Neural cell (in vitro differentiated cells): Measurements from ENCODE around the gene PDE7B. TPM values are rescaled to one million over a fixed set of nuclear protein-coding genes. Genes with fewer than 3 reads are reported as not detected.

ENCODE experiments used
- H2AFZ ChIP-seq: fragments of 200-600, 300-800 bp; sonication (generic), shearing (Covaris generic); 2 replicates; pipeline ENCODE4 v1.6.0; 2014; ENCODE audit warnings: low read depth, mild to moderate bottlenecking, antibody characterized with exemption, low read length, moderate library complexity
- H3F3A ChIP-seq: fragments of 200-600 bp; shearing (Covaris generic); 2 replicates; pipeline ENCODE4 v1.6.1; 2016; ENCODE audit warnings: mild to moderate bottlenecking, moderate library complexity, mixed read lengths, antibody characterized with exemption, low read length; ENCODE audit not compliant: insufficient read depth, poor library complexity, severe bottlenecking
- H3K27ac ChIP-seq: fragments of 200-600, 300-800 bp; sonication (generic), shearing (Covaris generic); 2 replicates; pipeline ENCODE4 v1.5.1; 2014; ENCODE audit warnings: mild to moderate bottlenecking, low read length, moderate library complexity
- H3K27me3 ChIP-seq: fragments of 300-800, 200-600 bp; sonication (generic), shearing (Covaris generic); 2 replicates; pipeline ENCODE4 v1.6.0; 2014; ENCODE audit warnings: mild to moderate bottlenecking, low read depth, low read length, moderate library complexity; ENCODE audit not compliant: insufficient read depth
- H3K36me3 ChIP-seq: fragments of 300-800, 200-600 bp; sonication (generic), shearing (Covaris generic); 2 replicates; pipeline ENCODE4 v1.5.1; 2014; ENCODE audit warnings: mild to moderate bottlenecking, antibody characterized with exemption, low read length, moderate library complexity; ENCODE audit not compliant: insufficient read depth
- H3K4me2 ChIP-seq: fragments of 300-800, 200-600 bp; sonication (generic), shearing (Covaris generic); 2 replicates; pipeline ENCODE4 v1.6.0; 2014; ENCODE audit warnings: mild to moderate bottlenecking, low read length
- H3K4me3 ChIP-seq: fragments of 300-800, 200-600 bp; sonication (generic), shearing (Covaris generic); 2 replicates; pipeline ENCODE4 v1.5.1; 2014; ENCODE audit warnings: mild to moderate bottlenecking, low read length, moderate library complexity
- H3K79me2 ChIP-seq: fragments of 200-600 bp; shearing (Covaris generic); replicated peaks from 2 replicates; pipeline ENCODE4 v1.6.0; 2014; ENCODE audit warnings: mild to moderate bottlenecking, low read length, moderate library complexity; ENCODE audit not compliant: insufficient read depth
- H3K9ac ChIP-seq: fragments of 300-800, 200-600 bp; sonication (generic), shearing (Covaris generic); 2 replicates; pipeline ENCODE4 v1.6.1; 2016; ENCODE audit warnings: mild to moderate bottlenecking, low read length, mixed read lengths
- H3K9me2 ChIP-seq: fragments of 200-600 bp; shearing (Covaris generic); 2 replicates; pipeline ENCODE4 v1.6.1; 2016; ENCODE audit warnings: mild to moderate bottlenecking, low read length, mixed read lengths; ENCODE audit not compliant: insufficient read depth
- H3K9me3 ChIP-seq: fragments of 200-600, 300-800 bp; sonication (generic), shearing (Covaris generic); 2 replicates; pipeline ENCODE4 v1.6.1; 2016; ENCODE audit warnings: mild to moderate bottlenecking, mixed run types, low read length, moderate library complexity, mixed read lengths
- H4K20me1 ChIP-seq: fragments of 200-600 bp; shearing (Covaris generic); 2 replicates; pipeline ENCODE4 v1.6.1; 2016; ENCODE audit warnings: mild to moderate bottlenecking, mixed run types; ENCODE audit not compliant: insufficient read depth
- CTCF ChIP-seq: fragments of 450-650 bp; IDR thresholded peaks from 2 replicates; pipeline ENCODE4 v1.5.1; 2014; ENCODE audit warnings: antibody characterized with exemption, mild to moderate bottlenecking, moderate library complexity; ENCODE audit not compliant: poor library complexity, severe bottlenecking
- EP300 ChIP-seq: fragments of 450-650 bp; conservative IDR thresholded peaks from 2 replicates; pipeline ENCODE4 v1.6.1; 2014; ENCODE audit warnings: antibody characterized with exemption, mild to moderate bottlenecking, moderate library complexity; ENCODE audit not compliant: poor library complexity, severe bottlenecking
- EZH2 ChIP-seq: fragments of 200-600, 300-800 bp; shearing (Covaris generic), sonication (generic); IDR thresholded peaks from 2 replicates; pipeline ENCODE4 v1.6.1; 2014; ENCODE audit warnings: antibody characterized with exemption, low read length, borderline replicate concordance, mild to moderate bottlenecking; ENCODE audit not compliant: insufficient read depth, poor library complexity, severe bottlenecking
- MXI1 ChIP-seq: fragments of 450-650 bp; conservative IDR thresholded peaks from 2 replicates; pipeline ENCODE4 v1.6.1; 2014; ENCODE audit warnings: antibody characterized with exemption, mild to moderate bottlenecking; ENCODE audit not compliant: poor library complexity, severe bottlenecking
- POLR2AphosphoS5 ChIP-seq: IDR thresholded peaks from 2 replicates; pipeline ENCODE4 v1.6.1; 2012
- RAD21 ChIP-seq: fragments of 450-650 bp; conservative IDR thresholded peaks from 2 replicates; pipeline ENCODE4 v1.6.1; 2014; ENCODE audit warnings: antibody characterized with exemption, mild to moderate bottlenecking, moderate library complexity
- REST ChIP-seq: IDR thresholded peaks from 2 replicates; pipeline ENCODE4 v1.6.1; 2012; ENCODE audit warnings: borderline replicate concordance
- SMC3 ChIP-seq: fragments of 450-650 bp; conservative IDR thresholded peaks from 2 replicates; pipeline ENCODE4 v1.6.1; 2014; ENCODE audit warnings: antibody characterized with exemption, mild to moderate bottlenecking, moderate library complexity; ENCODE audit not compliant: poor library complexity
- TAF1 ChIP-seq: IDR thresholded peaks from 2 replicates; pipeline ENCODE4 v1.6.1; 2012; ENCODE audit warnings: low read depth
- polyA plus RNA-seq: library from polyadenylated mRNA; depleted of rRNA; stranded (reverse); fragments of >200 nt; gene quantifications from 2 replicates; pipeline ENCODE4 v1.2.3, GENCODE V29; 2014

The PDE7B gene
- polyA plus RNA-seq, 1 donor from 2014 or later = 5.9 TPM

- Histone ChIP-seq H3K4me3 (no peak overlapping the region), H3K27me3 (no peaks in the 10 kb centered on the region), H3K9me2 (no peaks in the 10 kb centered on the region), H3K79me2 (no peaks in the 10 kb centered on the region), H3F3A (no peaks in the 10 kb centered on the region), H3K36me3 (no peaks in the 10 kb centered on the region), H3K9me3 (no peaks in the 10 kb centered on the region), H3K4me2 (no peak overlapping the region), H3K9ac (no peak overlapping the region), H4K20me1 (no peaks in the 10 kb centered on the region), H2AFZ (no peak overlapping the region), H3K27ac (no peak overlapping the region)
- TF ChIP-seq RAD21 (no peak), MXI1 (no peak), REST (no peak), TAF1 (no peak), CTCF (no peak), SMC3 (no peak), EP300 (no peak), POLR2AphosphoS5 (no peak), EZH2 (no peak)
These were observed 120.6 kb downstream of the PDE7B start for GRCh38 chr6:135972150-135972549.

DNA sequence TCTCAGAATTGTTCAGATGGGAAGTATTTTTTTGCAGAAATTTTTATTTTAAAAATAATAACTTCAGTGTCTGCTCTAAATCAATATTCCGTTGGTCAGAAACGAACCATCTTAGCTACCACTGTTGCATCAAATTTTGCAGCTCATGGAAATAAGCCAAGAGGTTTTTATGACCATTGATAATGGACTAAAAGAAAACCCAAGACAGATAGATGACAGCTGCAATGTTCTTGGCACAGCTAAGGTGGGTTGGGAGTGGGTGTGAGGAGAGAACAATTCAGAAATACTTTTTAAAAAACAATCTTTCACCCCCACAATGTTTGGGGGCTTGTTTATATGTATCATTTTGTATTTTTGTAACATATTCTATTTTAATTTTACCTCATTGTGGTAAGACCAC, 121.1 kb downstream of the PDE7B start:
- H3K9me3 ChIP-seq = no peaks in the 10 kb centered on the region

More for the DNA sequence above, 121.1 kb downstream of the PDE7B start:
- Histone ChIP-seq H3K4me3 (no peak overlapping the region), H2AFZ (no peak overlapping the region), H3K36me3 (no peaks in the 10 kb centered on the region), H3K9ac (no peak overlapping the region), H3K27me3 (no peaks in the 10 kb centered on the region), H3K27ac (no peak overlapping the region), H3K9me2 (no peaks in the 10 kb centered on the region), H3K4me2 (no peak overlapping the region), H3F3A (no peaks in the 10 kb centered on the region), H4K20me1 (no peaks in the 10 kb centered on the region), H3K79me2 (no peaks in the 10 kb centered on the region)
- TF ChIP-seq MXI1 (no peak), RAD21 (no peak), CTCF (no peak), TAF1 (no peak), REST (no peak), POLR2AphosphoS5 (no peak), EP300 (no peak), EZH2 (no peak), SMC3 (no peak)
